ENCODE results near the gene SCRN2.

The SCRN2 gene

GRCh38 chr17:47808830-47809480 is 32.1 kb downstream of the SCRN2 start:
- no peak overlapping the region for H3K4me3 ChIP-seq (ENCODE audit: control insufficient read depth, low read depth, low read length)
- TF ChIP-seq, protein P1, sequence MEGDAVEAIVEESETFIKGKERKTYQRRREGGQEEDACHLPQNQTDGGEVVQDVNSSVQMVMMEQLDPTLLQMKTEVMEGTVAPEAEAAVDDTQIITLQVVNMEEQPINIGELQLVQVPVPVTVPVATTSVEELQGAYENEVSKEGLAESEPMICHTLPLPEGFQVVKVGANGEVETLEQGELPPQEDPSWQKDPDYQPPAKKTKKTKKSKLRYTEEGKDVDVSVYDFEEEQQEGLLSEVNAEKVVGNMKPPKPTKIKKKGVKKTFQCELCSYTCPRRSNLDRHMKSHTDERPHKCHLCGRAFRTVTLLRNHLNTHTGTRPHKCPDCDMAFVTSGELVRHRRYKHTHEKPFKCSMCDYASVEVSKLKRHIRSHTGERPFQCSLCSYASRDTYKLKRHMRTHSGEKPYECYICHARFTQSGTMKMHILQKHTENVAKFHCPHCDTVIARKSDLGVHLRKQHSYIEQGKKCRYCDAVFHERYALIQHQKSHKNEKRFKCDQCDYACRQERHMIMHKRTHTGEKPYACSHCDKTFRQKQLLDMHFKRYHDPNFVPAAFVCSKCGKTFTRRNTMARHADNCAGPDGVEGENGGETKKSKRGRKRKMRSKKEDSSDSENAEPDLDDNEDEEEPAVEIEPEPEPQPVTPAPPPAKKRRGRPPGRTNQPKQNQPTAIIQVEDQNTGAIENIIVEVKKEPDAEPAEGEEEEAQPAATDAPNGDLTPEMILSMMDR (conservative IDR thresholded peaks at IDR 0.05; ENCODE audit: control insufficient read depth, insufficient read depth, low read depth, low read length), result no peak
- no peak for DNase-seq (ENCODE audit: low read depth)

- TF ChIP-seq, protein P1 (conservative IDR thresholded peaks at IDR 0.05; ENCODE audit: control insufficient read depth, insufficient read depth, low read depth, low read length), result no peak
- H3K4me3 ChIP-seq (ENCODE audit: control insufficient read depth, low read depth, low read length), result no peak overlapping the region
- DNase-seq (ENCODE audit: low read depth), result no peak
Measured at GRCh38 chr17:47808036-47808829, 32.8 kb downstream of the SCRN2 start.

DNA sequence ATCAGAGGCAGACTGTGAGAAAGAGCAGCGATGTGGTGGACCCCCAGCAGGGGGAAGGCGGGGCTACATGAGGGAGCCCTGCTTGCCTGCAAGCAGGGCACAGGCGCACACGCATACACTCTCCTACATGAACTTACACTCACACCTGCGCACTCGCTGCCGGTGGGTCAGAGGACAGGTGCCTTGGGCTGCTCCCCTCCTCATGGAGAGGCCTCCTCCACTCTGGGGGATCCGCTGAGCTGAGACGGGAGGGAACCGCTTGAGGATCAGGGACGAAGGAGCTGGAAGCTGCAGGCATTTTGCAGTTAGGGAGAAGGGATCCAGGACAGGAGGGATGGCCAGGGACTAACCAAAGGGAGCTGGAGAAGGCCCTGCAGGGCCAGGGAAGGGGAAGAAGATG is 33.7 kb downstream of the SCRN2 start:
- TF ChIP-seq, protein P1 (conservative IDR thresholded peaks at IDR 0.05; ENCODE audit: control insufficient read depth, insufficient read depth, low read depth, low read length), result no peak
- DNase-seq (ENCODE audit: low read depth), result no peak
- no peak overlapping the region for H3K4me3 ChIP-seq (ENCODE audit: control insufficient read depth, low read depth, low read length)

- no peak overlapping the region for H3K4me3 ChIP-seq (ENCODE audit: control insufficient read depth, low read depth, low read length)
- TF ChIP-seq, protein P1 (conservative IDR thresholded peaks at IDR 0.05; ENCODE audit: control insufficient read depth, insufficient read depth, low read depth, low read length), result no peak
- DNase-seq (ENCODE audit: low read depth), result no peak
Measured at GRCh38 chr17:47806913-47807255, 34.2 kb downstream of the SCRN2 start.

- no peak overlapping the region for H3K4me3 ChIP-seq (ENCODE audit: control insufficient read depth, low read depth, low read length)
- TF ChIP-seq, protein P1 (conservative IDR thresholded peaks at IDR 0.05; ENCODE audit: control insufficient read depth, insufficient read depth, low read depth, low read length), result no peak
- DNase-seq (ENCODE audit: low read depth), result no peak
Measured at GRCh38 chr17:47806026-47806912, 34.8 kb downstream of the SCRN2 start.

GRCh38 chr17:47804461-47804860 is 36.6 kb downstream of the SCRN2 start:
- no peak for DNase-seq (ENCODE audit: low read depth)
- H3K4me3 ChIP-seq (ENCODE audit: control insufficient read depth, low read depth, low read length), result no peak overlapping the region
- TF ChIP-seq, protein P1 (conservative IDR thresholded peaks at IDR 0.05; ENCODE audit: control insufficient read depth, insufficient read depth, low read depth, low read length), result no peak
